Measurements from ENCODE around the gene ARID3B. TPM values are rescaled to one million over a fixed set of nuclear protein-coding genes. Genes with fewer than 3 reads are reported as not detected.

Gene ARID3B
- total and polyA plus RNA-seq, 9 donors, result 1.2 to 4.9 (median 2.7) TPM

- H3K4me1 ChIP-seq (ENCODE audit: insufficient read depth), result no peaks in the 10 kb centered on the region
- intact Hi-C loops (cut with DNase I), result no loop called here
- H3K4me3 ChIP-seq, result no peak overlapping the region
- TF ChIP-seq, protein P1, sequence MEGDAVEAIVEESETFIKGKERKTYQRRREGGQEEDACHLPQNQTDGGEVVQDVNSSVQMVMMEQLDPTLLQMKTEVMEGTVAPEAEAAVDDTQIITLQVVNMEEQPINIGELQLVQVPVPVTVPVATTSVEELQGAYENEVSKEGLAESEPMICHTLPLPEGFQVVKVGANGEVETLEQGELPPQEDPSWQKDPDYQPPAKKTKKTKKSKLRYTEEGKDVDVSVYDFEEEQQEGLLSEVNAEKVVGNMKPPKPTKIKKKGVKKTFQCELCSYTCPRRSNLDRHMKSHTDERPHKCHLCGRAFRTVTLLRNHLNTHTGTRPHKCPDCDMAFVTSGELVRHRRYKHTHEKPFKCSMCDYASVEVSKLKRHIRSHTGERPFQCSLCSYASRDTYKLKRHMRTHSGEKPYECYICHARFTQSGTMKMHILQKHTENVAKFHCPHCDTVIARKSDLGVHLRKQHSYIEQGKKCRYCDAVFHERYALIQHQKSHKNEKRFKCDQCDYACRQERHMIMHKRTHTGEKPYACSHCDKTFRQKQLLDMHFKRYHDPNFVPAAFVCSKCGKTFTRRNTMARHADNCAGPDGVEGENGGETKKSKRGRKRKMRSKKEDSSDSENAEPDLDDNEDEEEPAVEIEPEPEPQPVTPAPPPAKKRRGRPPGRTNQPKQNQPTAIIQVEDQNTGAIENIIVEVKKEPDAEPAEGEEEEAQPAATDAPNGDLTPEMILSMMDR (IDR thresholded peaks at IDR 0.05), result no peak
- no peak for TF ChIP-seq EP300 (IDR thresholded peaks at IDR 0.05)
- no peak for TF ChIP-seq POLR2A (IDR thresholded peaks at IDR 0.05)
- H3K27me3 ChIP-seq, result no peaks in the 10 kb centered on the region
- H3K27ac ChIP-seq, result no peak overlapping the region
- no peaks in the 10 kb centered on the region for H3K36me3 ChIP-seq
- WGBS, 3 donors, result 77 to 86% (median 83%) methylated on average over 5 of the region's 5 CpGs
- no peak for DNase-seq
- H3K9me3 ChIP-seq, result no peaks in the 10 kb centered on the region
These were observed 12.1 kb upstream of the ARID3B start for GRCh38 chr15:74528876-74529275.

DNA sequence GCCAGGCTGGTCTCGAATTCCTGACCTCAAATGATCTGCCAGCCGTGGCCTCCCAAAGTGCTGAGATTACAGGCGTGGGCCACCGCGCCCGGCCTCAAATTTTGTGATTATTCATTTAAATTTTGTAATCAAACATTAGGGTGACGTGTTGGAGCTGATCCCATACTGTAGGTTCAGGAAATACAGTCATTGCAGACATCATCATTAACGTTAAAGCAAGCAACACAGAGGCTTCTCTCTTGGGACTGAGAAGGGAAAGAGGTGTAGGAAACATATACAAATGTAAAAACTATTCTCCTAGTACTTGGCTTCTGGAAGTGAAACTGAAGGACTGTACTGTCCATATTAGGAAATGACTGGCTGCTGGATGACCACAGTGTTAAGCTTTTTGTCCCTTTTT lies 11.1 kb upstream of the ARID3B start:
- Histone ChIP-seq H3K4me3 (no peak overlapping the region), H3K4me1 (ENCODE audit: insufficient read depth) (no peaks in the 10 kb centered on the region), H3K9me3 (no peaks in the 10 kb centered on the region), H3K27me3 (no peaks in the 10 kb centered on the region), H3K27ac (no peak overlapping the region), H3K36me3 (no peaks in the 10 kb centered on the region)
- TF ChIP-seq, protein P1 (IDR thresholded peaks at IDR 0.05), result no peak
- TF ChIP-seq POLR2A (IDR thresholded peaks at IDR 0.05) (no peak), EP300 (IDR thresholded peaks at IDR 0.05) (no peak)
- intact Hi-C loops (cut with DNase I), result no loop called here
- WGBS, 3 donors, result 77 to 82% (median 79%) methylated on average over 8 of the region's 8 CpGs
- DNase-seq, result no peak

DNA sequence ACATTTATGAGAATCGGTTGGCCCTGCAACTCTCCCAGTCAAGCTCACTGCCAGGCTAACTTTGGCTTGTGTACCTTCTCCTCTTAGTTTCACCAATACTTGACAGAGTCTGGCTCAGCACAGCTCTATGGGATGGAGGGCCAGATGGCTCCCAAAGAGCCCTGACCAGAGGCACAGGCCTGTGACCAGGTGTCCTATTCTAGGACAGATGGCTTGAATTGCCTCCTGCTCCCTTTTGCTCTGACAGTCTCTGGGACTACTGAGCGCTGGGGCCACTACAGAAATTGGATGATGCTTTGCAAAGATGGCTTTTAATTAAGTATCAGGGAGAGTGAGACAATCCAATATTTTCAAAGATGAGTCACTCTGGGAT lies 10.3 kb upstream of the ARID3B start:
- Histone ChIP-seq H3K4me1 (ENCODE audit: insufficient read depth) (no peaks in the 10 kb centered on the region), H3K4me3 (no peak overlapping the region), H3K27me3 (no peaks in the 10 kb centered on the region), H3K36me3 (no peaks in the 10 kb centered on the region), H3K9me3 (no peaks in the 10 kb centered on the region), H3K27ac (no peak overlapping the region)
- 86 to 91% (median 90%) methylated on average over 2 of the region's 2 CpGs for WGBS, 3 donors
- TF ChIP-seq, protein P1 (IDR thresholded peaks at IDR 0.05), result no peak
- TF ChIP-seq EP300 (IDR thresholded peaks at IDR 0.05) (no peak), POLR2A (IDR thresholded peaks at IDR 0.05) (no peak)
- intact Hi-C loops (cut with DNase I), result no loop called here
- DNase-seq, result no peak

DNA sequence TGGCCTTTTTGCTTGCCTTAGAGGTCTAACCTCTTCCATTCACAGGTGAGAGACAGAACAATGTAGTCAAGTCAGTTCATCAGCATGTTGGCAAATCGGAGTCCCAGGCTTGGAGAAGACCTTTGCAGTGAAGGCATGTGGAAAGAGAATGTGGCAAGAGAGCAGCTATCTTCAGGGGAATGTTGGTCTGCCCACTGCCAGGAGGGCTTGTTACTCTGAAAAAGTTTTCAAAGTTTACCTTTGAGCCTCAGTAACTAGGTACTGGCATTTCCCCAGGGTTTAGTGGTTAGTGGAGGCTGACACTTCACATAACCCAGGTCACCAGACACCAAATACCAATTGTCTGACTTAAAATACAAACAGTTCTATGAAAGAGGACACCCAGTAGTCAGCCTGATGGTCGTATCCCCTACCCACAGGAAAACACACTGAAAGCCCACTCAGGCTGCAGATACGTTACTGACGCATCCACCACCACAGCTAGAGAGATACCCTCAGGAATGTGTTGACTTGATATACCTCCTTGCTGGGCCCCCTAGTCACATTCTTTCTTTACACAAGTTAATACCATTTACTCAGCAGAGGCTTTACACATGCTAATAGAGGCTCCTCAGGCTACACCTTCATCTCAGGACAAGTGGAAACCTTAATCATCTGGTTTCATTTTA lies 9.7 kb upstream of the ARID3B start:
- Histone ChIP-seq H3K4me3 (no peak overlapping the region), H3K9me3 (no peaks in the 10 kb centered on the region), H3K27me3 (no peaks in the 10 kb centered on the region), H3K36me3 (no peaks in the 10 kb centered on the region), H3K27ac (no peak overlapping the region), H3K4me1 (ENCODE audit: insufficient read depth) (no peaks in the 10 kb centered on the region)
- no peak for DNase-seq
- intact Hi-C loops (cut with DNase I), result no loop called here
- TF ChIP-seq, protein P1 (IDR thresholded peaks at IDR 0.05), result no peak
- TF ChIP-seq POLR2A (IDR thresholded peaks at IDR 0.05), result no peak
- TF ChIP-seq EP300 (IDR thresholded peaks at IDR 0.05), result no peak
- WGBS, 3 donors, result 68 to 77% (median 73%) methylated on average over 4 of the region's 4 CpGs
